Measurements from ENCODE around the gene MRPL34.
A peak's percentile ranks its signal among the peaks of the same experiment; 100 is the strongest.

Gene MRPL34

GRCh38 chr19:17329366-17330261 is 23.9 kb downstream of the MRPL34 start:
- DNase-seq = no peak

- DNase-seq = no peak
These were observed 24.8 kb downstream of the MRPL34 start for GRCh38 chr19:17330262-17331044.

- DNase-seq = no peak
These were observed 25.4 kb downstream of the MRPL34 start for GRCh38 chr19:17331045-17331558.

GRCh38 chr19:17332360-17332676 is 26.6 kb downstream of the MRPL34 start:
- DNase-seq = no peak

GRCh38 chr19:17332677-17333581 is 27.3 kb downstream of the MRPL34 start:
- peak in 1 of 2 experiments; percentile 50 for DNase-seq

GRCh38 chr19:17333611-17334413 is 28.1 kb downstream of the MRPL34 start:
- DNase-seq = peak in 1 of 2 experiments; percentile 13

DNA sequence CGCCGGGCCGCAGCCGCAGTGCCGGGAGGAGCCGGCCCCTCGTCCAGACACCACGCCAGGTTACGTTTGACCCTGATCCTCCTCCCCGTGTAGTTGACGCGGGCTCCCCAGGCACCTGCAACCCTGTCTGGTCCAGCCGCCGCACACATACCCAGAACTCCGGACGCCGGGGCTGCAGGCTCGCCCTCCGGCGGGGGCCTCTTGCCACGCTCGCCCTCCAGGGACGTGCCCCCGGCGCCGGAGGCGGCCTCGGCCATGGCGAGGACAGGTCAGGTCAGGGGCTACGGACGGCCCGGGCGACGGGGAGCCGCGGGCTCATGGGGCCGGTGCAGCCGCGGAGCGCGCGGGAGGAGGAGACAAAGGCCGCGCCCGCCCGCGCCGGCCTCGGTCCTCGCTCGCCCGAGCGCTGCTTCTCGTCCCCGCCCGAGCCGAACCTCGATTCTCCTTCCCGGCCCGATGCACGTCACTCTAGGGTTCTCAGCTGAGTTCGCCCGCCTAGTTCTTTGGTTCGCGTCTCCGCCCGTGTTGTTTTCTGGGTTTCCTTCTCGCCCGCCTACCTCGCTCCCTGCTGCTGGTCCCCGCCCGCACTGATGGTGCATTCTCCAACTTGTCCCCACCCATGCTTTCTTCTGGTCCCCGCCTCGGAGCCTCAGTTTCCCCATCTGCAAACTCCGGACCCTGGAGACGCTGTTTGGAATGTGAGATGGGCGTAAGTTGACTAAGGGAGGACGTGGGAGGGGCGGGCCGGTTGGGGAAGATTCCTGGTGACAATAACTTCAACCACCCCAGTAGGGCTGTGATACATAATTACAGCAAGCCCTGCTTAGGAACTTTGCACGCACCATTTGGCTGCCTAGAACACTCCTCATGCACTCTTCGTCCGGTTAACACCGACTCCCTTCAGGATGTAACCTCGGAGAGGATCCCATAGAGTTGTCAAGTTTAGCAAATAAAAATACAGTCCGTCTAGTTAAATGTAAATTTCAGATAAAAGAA is 29.0 kb downstream of the MRPL34 start, which contains the start of gene ANO8:
Gene ANO8 (minus strand): TSS at position 442 of the 996 bp plus-strand sequence. CDS start 185 bp downstream, at position 257.
- DNase-seq = peak; percentile 94 to 96

- DNase-seq = no peak
These were observed 29.9 kb downstream of the MRPL34 start for GRCh38 chr19:17335575-17335974.

GRCh38 chr19:17336872-17337674 is 31.4 kb downstream of the MRPL34 start, which contains the start of gene GTPBP3:
Gene GTPBP3, plus strand, starts transcription at chr19:17337553. Its CDS starts 59 bp downstream, at chr19:17337612.
- peak; percentile 97 to 99 for DNase-seq

DNA sequence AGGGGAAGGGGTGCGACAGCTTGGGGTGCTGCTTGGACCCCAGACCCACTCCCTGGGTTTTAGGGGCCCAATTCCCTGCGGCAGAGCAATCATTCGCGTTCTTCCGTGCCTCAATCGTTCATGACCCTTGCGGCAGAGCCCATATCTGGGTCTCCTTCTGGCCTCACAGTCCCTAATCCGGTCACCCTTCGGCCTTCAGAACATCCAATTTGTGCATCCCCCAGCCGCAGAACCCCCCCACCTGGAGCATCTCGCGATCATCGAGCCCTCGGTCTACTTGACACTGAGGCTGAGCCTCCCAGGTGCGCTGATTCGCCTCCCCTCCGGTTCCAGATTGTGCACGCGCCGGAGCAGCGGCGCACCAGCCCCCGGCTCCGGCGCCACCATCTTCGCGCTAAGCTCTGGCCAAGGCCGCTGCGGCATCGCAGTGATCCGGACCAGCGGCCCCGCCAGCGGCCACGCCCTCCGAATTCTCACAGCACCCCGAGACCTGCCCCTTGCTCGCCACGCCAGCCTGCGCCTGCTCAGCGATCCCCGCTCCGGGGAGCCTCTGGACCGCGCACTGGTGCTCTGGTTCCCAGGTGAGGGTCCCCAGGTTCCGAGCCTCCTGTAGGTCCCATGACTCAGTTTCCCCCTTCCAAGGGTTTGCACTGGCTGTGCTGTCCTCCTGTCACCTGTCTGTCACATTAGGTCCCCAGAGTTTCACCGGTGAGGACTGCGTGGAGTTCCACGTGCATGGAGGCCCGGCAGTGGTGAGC is 32.2 kb downstream of the MRPL34 start:
- DNase-seq = peak in 1 of 2 experiments; percentile 52

DNA sequence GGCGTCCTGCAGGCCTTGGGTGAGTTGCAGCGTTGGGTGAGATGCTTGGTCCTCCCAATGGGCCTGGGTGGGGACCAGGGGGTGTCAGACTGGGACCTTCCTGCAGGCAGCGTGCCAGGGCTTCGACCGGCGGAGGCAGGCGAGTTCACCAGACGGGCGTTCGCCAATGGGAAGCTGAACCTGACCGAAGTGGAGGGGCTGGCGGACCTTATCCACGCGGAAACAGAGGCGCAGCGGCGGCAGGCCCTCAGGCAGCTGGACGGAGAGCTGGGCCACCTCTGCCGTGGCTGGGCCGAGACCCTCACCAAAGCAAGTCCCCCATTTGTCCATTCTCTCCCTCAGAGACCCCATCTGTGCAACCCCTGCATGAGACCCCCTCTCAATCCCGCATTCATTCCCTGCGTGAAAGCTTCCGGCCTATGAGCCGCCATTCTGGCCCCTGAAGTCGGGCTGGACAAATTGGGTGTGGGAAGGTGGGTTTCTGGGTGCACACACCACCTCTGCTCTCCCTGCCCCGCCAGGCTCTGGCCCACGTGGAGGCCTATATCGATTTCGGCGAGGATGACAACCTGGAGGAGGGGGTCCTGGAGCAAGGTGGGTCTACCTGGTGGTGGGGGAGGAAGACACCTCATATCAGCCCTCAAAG is 32.9 kb downstream of the MRPL34 start:
- DNase-seq = no peak

DNA sequence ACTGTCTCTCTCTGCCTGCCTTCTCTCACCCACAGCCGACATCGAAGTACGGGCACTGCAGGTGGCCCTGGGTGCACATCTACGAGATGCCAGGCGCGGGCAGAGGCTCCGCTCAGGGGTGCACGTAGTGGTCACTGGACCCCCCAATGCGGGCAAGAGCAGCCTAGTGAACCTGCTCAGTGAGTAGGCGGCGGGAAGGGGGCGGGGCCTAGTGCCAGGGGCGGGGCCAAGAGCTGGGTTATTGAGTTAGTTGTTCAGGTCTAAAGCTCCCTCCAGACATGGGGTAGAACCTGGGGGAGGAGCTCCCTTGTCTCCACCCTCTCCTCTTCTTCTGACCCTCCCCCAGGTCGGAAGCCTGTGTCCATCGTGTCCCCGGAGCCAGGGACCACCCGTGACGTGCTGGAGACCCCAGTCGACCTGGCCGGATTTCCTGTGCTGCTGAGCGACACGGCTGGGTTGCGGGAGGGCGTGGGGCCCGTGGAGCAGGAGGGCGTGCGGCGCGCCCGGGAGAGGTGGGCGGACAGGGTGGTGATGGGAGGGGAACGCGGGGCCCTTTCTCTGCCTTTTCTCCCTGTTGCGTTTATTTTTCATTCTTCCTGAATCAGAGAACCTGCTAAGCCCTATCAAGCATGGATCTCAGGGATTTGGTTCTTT is 33.5 kb downstream of the MRPL34 start:
- peak in 1 of 2 experiments; percentile 11 for DNase-seq

DNA sequence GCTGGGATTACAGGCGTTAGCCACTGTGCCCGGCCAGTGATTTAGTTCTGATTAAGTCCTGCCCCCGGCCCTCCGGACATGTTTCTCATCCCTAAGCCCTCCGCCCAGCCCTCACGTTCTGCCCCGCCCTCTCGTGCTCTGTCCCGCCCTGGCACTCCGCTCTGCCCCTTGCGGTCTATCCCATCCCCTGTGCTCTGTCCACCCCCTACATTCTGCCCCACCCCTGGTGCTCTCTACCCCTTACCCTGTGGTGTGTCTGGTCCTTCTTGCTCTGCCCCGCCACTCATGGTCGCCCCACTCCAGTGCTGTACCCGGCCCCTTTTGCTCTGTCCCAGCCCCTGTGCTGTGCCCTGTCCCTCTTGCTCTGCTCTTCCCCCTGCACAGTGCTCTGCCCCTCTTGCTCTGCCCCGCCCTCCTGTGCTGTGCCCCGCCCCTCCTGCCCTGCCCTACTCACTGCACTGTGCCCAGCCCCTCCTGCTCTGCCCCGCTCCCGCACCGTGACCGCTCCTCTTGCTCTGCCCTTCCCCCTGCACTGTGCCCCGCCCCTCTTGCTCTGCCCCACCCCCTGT is 34.7 kb downstream of the MRPL34 start:
- peak in 1 of 2 experiments; percentile 30 for DNase-seq

- no peak for DNase-seq
These were observed 35.2 kb downstream of the MRPL34 start for GRCh38 chr19:17340871-17341357.

DNA sequence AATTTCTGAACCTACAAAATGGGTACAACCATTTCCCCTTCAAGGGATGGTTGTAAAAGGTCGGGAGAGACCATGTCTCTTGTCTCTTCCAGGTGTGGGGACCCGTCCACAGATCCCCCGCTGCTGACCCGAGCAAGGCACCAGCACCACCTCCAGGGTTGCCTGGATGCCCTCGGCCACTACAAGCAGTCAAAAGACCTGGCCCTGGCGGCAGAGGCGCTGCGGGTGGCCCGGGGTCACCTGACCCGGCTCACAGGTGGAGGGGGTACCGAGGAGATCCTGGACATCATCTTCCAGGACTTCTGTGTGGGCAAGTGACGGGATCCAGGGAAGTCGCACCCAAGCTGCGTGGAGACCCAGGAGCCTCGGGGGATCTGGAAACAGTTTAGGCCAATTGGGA is 35.7 kb downstream of the MRPL34 start:
- DNase-seq = no peak

- DNase-seq = no peak
These were observed 36.2 kb downstream of the MRPL34 start for GRCh38 chr19:17341845-17342244.
